CD4-positive, alpha-beta T cell treated with Interleukin-6 for 4 hours (primary cell): ENCODE results near the gene SEPTIN12.
"Not testable (repeated sequence)": the region's sequence is repeated elsewhere in the genome, so short reads cannot be mapped to it uniquely, and the experiment has no call there.

ENCODE experiments used
- DNase-seq: peaks from one replicate; pipeline ENCODE4 v3.0.0-alpha.2; 2020; ENCODE audit warnings: mixed read lengths

The SEPTIN12 gene

GRCh38 chr16:4752351-4753100 lies 35.6 kb downstream of the SEPTIN12 start:
- DNase-seq: no peak

- DNase-seq: no peak
Measured at GRCh38 chr16:4750896-4751295, 37.2 kb downstream of the SEPTIN12 start.

GRCh38 chr16:4749700-4750257 lies 38.4 kb downstream of the SEPTIN12 start:
- no peak for DNase-seq

- no peak for DNase-seq
Measured at GRCh38 chr16:4748682-4749411, 39.3 kb downstream of the SEPTIN12 start.

GRCh38 chr16:4747906-4748681 lies 40.1 kb downstream of the SEPTIN12 start:
- DNase-seq: no peak

- no peak for DNase-seq
Measured at GRCh38 chr16:4746991-4747574, 41.1 kb downstream of the SEPTIN12 start.

- no peak for DNase-seq
Measured at GRCh38 chr16:4746215-4746614, 41.9 kb downstream of the SEPTIN12 start.

- DNase-seq: no peak
Measured at GRCh38 chr16:4745274-4745569, 42.9 kb downstream of the SEPTIN12 start.

- DNase-seq: no peak
Measured at GRCh38 chr16:4744555-4745273, 43.4 kb downstream of the SEPTIN12 start.

GRCh38 chr16:4743226-4743878 lies 44.8 kb downstream of the SEPTIN12 start:
- DNase-seq: no peak

GRCh38 chr16:4738370-4738769 lies 49.8 kb downstream of the SEPTIN12 start:
- DNase-seq: not testable (repeated sequence)

- no peak for DNase-seq
Measured at GRCh38 chr16:4737545-4737944, 50.6 kb downstream of the SEPTIN12 start.

GRCh38 chr16:4736546-4736945 lies 51.6 kb downstream of the SEPTIN12 start:
- no peak for DNase-seq

GRCh38 chr16:4734730-4735535 lies 53.2 kb downstream of the SEPTIN12 start:
- DNase-seq: peak; percentile 98

GRCh38 chr16:4734063-4734729 lies 53.9 kb downstream of the SEPTIN12 start, which contains the start of the genes ANKS3 and DNAAF8:
Gene ANKS3, minus strand, starts transcription at chr16:4734271. Its CDS starts 4,122 bp downstream, at chr16:4730149.
Gene DNAAF8, plus strand, starts transcription at chr16:4734537. Its CDS starts 1,978 bp downstream, at chr16:4736515.
- peak; percentile 83 for DNase-seq

- DNase-seq: peak; percentile 40
Measured at GRCh38 chr16:4733747-4734062, 54.4 kb downstream of the SEPTIN12 start.

GRCh38 chr16:4733211-4733742 lies 54.9 kb downstream of the SEPTIN12 start:
- no peak for DNase-seq

- no peak for DNase-seq
Measured at GRCh38 chr16:4729876-4730275, 58.3 kb downstream of the SEPTIN12 start.

- no peak for DNase-seq
Measured at GRCh38 chr16:4728676-4729075, 59.5 kb downstream of the SEPTIN12 start.
